HG03159 (cell line): ENCODE data around the gene PM20D2.

ENCODE experiments used
- ATAC-seq: cut with Tn5 transposase; IDR thresholded peaks from one replicate; pipeline ENCODE4 v1.9.1; 2021; ENCODE audit warnings: mild to moderate bottlenecking, moderate library complexity; ENCODE audit not compliant: unreplicated experiment

Gene PM20D2

DNA sequence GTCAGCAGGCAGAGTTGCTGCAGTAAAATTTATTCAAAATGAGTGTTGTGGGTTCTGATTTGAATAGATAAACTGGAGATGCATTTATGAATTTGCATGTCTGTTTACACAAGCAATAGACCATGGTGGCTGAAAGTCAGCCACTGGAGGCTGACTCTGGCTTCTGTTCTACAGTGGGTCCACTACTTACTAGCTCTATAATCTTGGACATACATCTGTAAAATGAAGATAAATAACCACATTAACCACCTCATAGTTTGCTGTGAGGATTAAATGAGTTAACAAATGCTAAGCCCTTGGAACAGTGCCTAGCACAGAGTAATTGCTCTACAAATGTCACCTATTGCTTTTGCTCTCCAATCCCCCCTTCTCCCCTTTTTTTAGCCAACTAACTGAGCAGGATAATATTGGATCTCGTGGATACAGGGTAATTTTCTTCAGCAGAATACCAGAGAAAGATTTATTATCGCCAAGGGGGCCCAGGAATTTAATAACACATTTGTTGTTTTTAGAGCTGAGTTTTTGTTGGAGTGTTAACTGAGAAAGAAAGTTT is 1.4 kb upstream of the PM20D2 start:
- ATAC-seq: no peak

DNA sequence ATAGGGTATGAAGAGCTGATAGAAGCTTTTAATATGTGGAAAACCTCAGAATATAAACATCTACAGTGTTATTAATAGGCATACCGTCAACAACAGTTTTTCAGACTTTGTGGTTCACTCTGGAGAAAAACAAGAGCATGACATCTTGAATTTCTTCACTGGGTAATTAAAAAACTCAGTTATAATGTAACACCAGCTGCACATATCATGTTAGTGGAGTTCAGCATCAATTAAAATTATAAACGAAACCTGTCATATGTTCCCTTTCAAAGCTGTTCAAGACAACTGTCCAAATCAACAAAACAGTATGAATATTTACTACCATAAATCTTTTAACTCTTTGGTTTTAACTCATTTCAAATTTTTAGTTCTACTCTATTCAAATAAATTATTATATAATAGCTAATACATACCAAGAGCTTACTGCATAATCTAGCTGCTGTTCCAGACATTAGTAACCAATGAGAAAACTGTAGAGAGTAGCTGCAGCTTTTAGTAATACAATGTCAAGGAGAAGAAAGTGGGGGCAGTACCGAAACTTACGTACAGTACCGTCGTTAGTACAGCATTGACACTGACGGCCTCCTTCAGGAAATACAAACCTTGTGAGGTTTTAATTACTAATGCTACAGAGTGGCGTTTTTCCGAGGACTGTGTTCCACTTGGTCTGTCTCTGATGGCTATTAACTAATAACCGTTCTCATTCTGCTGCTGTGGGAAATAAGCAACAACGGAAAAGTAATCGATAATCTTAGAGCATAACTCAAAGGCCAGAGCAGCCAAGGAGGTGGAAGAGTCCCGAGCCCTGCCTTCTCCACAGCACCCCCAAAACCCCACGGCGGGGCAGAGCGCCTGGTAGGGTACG is 532 bp upstream of the PM20D2 start:
- ATAC-seq: peak; percentile 60

- ATAC-seq: peak; percentile 36
Measured at GRCh38 chr6:89146718-89147700, 1.2 kb downstream of the PM20D2 start.

DNA sequence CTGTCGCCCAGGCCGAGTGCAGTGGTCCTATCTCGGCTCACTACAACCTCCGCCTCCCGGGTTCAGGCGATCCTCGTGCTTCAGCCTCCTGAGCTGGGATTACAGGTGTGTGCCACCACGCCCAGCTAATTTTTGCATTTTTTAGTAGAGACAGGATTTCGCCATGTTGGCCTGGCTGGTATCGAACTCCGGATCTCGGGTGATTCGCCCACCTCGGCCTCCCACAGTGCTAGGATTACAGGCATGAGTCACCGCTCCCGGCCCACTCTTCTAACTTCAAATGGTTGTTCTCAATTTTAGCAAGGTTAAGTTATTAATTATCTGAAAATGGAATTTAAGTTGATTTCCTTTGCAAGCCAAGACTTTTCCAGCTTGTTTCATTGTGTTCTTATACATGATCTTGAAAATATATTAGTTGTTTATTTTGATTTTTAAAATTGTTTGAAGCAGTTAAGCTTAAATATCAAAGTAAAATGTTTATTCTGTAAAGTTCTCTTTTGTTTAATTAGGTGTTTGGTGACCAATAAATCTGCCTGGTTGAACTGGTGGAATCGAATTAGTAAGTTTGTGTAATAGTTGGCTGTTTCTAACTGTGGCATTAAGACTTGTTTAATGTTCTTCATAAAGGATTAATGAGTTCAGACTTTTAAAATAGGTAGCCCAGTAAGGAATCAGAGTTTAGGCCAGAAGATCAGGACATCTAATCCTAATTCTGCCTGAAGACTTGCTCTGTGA is 2.3 kb downstream of the PM20D2 start:
- no peak for ATAC-seq

GRCh38 chr6:89154131-89154530 is 8.3 kb downstream of the PM20D2 start:
- ATAC-seq: no peak

GRCh38 chr6:89160331-89161092 is 14.7 kb downstream of the PM20D2 start:
- no peak for ATAC-seq

DNA sequence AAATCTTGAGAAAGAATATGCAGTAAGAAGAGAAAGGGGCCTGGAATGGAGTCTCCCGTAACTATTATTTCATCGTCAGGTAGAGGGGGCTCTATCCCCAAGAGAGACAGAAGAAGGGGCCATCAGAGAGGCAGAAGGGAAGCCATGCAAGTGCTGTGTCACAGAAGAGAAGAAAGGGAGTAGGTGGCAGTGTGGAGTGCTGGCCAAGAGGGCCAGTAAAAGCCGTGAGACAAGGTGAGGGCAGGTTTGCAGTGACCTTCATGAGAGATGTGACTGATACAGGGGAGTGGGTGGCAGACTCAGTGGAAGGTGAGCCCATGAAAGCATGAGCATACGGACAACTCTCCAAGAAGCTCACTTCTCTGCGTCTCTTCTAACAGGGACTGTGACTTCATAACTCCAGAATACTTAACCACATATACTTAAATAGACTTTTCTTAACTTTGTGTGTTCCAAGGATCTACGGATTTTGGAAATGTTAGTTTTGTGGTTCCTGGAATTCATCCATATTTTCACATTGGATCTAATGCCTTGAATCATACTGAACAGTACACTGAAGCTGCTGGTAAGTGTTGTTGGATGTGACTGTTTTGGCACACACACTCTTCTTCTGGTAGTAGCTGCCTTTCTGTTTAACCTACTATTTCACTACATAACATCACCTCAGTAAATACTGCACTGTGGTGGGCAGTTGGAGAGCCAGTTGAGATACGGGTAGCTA is 15.6 kb downstream of the PM20D2 start:
- no peak for ATAC-seq

DNA sequence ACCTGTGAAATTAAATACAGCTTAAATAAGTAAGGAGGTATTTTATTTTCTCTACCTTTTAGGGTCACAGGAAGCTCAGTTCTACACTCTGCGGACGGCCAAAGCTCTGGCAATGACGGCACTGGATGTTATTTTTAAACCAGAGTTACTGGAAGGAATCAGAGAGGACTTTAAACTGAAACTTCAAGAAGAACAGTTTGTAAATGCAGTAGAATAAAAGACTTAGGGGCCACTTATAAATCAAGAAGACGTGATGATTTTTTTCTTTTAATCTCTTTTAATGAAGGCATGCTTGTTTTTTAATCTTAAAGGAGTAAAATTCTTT is 16.2 kb downstream of the PM20D2 start:
- no peak for ATAC-seq

DNA sequence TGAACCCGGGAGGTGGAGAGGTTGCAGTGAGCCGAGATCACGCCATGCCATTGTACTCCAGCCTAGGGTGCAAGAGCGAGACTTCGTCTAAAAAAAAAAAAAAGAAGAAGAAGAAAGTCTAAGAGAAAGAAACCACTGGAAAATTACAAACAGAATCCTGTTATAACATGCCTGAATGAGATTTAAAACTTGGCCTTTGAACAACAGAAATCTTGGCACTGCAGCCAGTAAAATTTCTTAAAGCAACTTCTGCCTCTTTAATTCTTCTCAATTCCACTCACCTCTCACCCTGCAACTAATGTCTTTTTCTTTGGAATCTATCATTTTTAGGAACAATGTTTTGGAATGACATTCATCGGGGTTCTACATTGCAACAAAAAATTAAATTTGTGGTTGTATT is 26.3 kb downstream of the PM20D2 start:
- ATAC-seq: no peak

DNA sequence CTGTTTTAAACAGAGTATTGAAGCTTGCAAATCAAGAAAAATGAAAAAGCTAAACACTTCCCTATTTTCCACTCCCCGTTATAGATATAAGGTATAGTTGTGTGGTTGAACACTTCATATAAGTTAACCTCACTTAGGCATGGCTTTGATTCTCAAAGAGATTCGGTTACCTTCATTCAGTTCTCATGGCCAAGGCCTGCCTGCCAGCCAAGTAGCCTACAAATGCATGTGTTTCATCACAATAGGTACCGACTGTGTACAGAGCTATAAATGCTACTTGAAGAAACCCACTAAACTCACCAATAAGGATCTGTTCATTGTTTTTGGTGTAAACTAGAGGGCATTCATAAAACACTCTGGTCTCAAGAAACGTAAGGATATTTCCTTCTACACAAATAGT is 27.8 kb downstream of the PM20D2 start:
- no peak for ATAC-seq

DNA sequence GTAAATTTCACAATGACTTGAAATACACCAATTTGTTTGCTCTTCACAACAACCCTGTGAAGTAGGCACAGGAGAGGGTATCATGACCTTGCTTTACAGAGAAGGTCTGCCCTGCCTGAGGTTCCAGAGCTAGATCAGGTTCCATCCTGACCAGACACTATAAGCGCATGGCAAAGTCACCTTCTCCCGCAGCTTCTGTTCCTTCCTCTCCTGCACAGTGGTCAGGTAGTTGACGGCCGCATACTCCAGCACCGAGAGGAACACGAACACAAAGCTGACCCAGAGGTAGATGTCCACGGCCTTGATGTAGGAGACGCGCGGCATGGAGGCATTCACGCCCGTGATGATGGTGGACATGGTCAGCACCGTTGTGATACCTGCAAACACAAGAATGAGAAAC is 34.3 kb downstream of the PM20D2 start:
- ATAC-seq: no peak

DNA sequence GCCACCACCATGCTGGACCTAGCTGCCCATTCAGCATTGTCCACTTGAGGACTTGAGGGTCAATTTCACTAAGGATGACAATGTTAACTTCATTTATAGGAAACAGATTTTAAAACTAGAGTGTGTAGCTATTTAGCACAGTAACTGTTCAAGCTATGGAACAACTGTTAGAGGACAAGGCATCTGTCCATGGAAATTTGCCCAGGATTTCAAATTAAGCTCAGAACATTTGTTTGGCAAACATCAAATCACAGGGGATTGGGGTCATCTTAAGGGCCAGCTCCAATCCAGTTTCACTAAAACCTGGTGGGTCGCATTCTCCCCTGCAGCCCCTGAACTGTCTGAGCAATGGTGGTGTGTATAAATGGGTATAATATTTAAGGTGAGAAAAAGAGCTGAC is 35.1 kb downstream of the PM20D2 start:
- ATAC-seq: no peak

DNA sequence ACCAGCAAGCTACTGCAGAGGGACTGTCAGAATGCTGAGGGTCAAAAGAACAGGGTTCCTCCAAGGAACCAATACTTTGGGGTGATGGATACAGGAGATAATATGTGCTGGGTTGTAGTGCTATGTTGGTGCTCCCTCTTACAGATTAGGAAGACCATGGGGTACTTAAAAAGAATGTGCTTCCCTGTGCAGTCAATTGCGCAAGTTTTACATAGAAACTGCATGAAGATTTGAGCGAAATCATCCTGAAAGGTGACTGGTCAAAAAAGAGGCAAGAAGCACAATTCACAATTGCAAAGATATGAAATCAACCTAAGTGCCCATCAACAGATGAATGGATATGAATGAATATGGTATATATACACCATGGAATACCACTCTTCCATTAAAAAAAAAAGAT is 37.4 kb downstream of the PM20D2 start:
- no peak for ATAC-seq

DNA sequence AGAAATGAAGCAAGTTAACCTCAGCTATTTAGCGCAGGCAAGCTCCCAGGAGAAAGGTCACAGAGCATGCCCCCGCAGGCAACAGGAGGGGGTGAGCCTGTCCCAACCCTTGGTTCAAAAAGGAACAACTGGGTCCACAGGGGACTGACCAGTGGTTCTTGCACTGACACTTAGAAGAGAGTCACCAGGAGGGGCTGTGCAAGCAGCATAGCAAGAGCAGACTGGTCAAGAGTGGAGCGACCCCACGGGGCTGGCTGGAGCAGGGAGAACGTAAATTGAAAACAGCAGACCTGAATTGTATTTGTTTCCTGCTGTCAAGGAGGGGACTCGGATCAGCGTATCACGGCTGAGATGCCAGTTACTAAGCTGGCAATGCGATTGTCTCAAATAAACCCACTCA is 38.5 kb downstream of the PM20D2 start:
- no peak for ATAC-seq

DNA sequence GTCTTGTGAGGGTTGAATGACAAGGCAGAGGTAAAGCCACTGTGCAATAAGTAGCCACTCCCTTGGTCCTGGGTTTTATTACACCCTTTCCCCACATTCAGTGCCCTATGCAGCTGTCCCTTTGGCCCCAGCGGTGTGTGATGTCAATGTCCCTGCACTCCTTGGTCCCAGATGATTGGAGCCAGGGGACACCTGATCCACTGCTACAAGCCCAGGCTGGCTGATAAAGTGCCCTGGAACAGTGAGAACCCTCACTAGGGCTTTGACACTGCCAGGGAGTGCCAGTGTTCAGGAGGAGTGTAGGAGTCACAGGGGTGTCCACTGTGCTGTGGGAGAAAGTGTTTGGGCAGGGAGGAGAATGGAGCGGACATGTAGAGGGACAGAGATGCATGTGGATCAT is 40.9 kb downstream of the PM20D2 start:
- no peak for ATAC-seq

GRCh38 chr6:89187504-89187903 is 41.6 kb downstream of the PM20D2 start:
- no peak for ATAC-seq

GRCh38 chr6:89190741-89191140 is 44.9 kb downstream of the PM20D2 start:
- no peak for ATAC-seq

- ATAC-seq: no peak
Measured at GRCh38 chr6:89194559-89194958, 48.7 kb downstream of the PM20D2 start.

DNA sequence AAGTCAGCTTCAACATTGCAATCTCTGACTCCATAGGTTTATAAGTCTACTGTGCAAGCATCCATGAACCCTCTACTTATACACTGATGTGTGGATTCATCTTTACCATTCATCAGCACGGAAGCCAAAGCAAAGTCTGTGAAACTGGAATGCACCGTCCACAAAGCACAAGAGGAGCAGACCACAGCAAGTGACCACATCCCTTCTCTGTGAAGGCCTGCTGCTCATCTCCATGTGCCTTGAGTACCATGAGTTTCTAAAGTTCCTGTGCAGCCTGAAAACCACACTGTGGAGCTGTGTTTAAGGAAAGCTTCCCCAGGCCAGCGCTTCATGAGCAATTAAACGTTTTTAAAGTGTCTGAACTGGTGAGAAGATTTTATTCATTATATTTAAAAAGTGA is 51.3 kb downstream of the PM20D2 start:
- no peak for ATAC-seq

GRCh38 chr6:89198235-89198634 is 52.4 kb downstream of the PM20D2 start:
- ATAC-seq: no peak
